Activated CD4-positive, alpha-beta T cell treated with anti-CD3 and anti-CD28 coated beads for 4 hours (primary cell): ENCODE results near the gene IDE.
"Not testable (repeated sequence)": the region's sequence is repeated elsewhere in the genome, so short reads cannot be mapped to it uniquely, and the experiment has no call there.

Source experiments
- DNase-seq, 2 donors: peaks; one replicate each; pipeline ENCODE4 v3.0.0-alpha.2; 2020

The IDE gene

DNA sequence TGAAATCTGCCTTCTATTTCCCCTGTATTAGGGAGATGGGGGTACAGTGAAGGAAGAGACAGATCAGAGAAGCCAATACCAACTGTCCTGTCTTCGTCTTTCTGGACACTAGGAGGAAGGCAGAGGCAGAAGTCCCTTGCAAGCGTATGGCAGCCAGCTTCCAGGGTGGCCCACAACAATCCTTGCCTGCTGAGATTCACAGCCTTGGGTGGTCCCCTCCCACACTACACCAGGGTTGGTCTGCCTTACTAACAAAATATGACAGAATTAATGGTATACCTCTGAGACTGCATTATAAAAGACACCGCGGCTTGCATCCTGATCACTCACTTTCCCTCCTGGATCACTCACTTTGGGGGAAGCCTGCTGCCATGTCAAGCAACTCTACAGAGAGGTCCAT is 90.4 kb downstream of the IDE start:
- DNase-seq: no peak

DNA sequence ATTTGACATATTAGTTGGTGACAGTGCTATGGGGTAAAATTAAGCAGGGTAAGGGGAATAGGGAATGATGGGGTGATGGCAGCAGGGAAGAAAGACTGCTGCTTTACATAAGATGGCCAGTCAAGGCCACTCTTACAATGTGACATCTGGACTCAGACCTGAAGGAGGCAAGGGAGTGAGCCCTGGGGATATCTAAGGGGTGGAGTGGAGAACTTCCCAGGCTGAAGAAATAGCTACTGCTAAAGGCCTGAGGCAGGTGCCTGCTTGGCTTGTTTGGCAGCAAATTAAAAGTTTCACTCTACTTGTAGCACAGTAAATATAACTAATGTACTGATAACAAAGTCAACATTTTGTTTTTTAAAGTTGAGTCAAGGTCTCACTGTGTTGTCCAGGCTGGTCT is 93.5 kb downstream of the IDE start:
- no peak for DNase-seq

DNA sequence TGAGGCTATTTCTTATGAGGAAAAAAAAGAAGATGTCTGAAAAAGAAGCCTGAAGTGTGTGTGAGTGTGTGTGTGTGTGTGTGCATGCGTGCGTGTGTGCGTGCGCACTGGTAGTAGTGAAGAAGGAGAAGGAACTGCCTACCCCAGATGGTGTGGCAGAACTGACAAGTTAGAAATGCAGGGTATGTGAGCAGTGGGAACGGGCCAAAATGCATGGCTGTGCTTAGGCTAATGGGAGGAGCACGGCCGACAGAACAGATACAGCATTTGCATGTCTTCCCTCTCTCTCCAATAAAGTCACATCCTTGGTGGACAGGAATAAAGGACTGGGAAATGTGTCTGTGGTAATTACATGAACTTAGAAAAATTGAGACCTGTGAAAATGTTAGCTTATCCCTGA is 94.3 kb downstream of the IDE start:
- no peak for DNase-seq

DNA sequence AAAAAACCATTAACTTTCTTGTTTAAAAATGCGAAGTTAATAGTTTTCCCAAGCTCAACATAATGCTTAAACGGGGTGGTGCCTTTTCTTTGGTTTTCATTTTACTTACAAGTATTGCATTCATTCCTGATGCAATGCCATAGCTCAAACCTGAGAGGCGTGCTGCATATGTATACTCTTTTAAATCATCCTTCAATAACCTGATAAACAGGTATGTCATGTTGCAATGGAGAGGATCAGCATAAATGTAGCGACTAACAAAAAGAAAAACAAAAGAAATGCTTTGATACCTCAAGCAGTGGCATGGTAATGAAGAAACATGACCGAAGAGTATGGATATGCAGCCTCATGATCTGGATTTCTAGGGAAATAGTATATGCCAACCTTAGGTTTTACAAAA is 95.4 kb downstream of the IDE start:
- no peak for DNase-seq

DNA sequence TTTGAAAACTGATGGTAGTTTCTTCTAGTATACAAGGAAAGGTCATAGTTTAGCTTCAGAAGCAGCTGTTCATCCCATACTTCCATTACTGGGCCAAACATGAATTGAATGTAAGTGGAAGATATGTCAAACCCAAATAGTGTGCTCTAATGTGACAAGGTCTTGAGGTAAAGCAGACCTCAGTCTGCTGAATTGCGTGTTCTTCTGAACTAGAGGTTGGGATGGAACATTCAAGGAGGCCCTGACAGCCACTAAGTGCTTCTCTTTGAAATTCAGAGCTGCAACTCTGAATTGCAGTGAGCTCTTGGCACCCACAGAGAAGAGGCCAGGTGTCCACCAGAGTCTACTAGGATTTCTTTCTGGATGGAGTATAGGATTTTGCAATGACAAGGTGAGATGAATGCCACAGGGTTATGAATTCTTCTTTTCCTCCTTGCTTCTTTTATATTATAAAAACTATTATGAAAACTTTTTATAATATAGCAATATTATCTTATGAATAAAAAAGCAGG is 98.5 kb downstream of the IDE start:
- no peak for DNase-seq

DNA sequence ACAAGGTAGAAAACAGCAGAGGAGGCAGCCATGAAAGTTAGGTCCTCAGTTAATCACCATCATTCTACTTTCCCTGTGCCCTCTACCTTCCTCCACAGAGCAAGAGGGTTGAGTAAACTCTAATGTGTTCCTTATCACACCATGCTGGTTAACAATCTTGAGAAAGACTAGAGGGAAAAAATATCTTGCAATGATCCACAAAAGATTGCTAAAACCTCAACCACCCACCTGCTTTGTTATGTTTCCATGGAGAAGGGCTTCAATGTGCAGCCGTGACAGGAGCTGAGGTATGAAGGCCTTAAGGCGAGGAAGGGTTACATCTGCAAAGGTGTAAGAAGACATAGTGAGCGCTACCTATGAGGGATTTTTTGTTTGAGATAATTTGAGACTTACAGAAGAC is 103.9 kb downstream of the IDE start:
- DNase-seq: no peak

DNA sequence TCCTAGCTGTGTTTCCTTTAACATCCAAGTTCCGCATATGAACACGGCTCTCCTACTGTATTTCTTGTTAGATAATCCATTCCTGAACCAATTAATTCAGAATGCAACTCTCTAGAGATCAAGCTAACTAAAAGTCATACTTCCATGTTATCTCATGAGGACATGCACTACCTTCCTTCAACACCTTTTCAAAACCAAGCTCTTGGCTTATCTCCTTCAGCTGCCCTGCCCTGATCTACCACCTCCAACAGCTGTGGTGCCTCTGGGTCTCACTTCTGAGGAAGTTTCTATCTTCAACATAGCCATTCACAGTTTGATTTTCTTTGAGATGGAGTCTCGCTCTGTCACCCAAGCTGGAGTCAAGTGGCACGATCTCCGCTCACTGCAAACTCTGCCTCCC is 109.5 kb downstream of the IDE start:
- DNase-seq: no peak

DNA sequence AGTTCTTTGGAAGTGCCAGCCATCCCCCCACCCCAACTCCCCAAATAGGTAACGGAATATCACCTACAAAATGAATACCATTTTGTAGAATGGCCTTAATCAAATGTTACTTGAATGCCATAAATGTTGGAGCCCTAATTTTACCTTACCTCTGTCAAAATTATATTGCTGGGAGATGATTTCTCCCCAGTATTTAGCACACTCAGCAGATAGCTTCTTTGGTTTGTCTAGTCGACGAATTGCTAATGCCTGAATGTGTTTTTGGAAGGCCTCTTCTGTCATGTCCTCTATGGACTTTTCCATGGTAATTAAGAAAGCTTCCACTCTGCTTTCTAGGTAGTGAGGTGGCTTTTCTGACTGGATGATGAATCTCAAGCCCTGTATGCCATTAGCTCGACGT is 110.3 kb downstream of the IDE start:
- no peak for DNase-seq

DNA sequence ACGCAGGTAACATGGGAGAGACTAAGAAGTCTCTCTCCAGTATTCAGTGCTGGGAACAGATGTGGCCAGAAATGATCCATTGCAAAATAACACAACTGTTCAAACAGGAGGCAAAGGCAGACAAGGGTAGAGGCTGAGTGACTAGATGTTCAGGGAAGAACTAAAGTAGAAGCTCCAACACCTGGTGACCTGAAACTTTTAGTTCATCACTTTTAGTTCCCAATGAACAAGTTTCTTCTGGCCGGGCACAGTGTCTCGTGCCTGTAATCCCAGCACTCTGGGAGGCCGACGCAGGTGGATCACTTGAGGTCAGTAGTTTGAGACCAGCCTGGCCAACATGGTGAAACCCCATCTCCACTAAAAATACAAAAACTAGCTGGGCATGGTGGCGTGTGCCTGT is 118.9 kb downstream of the IDE start:
- DNase-seq: not testable (repeated sequence)

DNA sequence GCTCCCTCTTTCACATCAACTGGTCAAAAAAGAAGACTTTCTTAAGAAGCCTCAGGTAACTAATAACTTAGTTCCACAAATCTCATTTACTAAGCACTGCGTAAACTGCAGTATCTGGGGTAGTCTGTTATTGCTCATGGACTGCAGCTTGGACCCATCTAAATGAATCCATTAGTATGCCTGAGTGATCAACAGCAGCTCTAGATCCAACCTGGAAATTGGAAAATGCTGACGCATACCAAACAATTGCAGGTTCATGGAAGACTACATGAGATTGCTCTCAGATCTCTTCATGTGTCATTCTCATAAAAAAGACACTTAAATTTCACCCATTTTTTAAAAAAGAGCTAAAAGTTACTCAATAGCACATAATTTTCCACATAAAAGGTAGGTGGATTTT is 121.6 kb downstream of the IDE start:
- DNase-seq: no peak

DNA sequence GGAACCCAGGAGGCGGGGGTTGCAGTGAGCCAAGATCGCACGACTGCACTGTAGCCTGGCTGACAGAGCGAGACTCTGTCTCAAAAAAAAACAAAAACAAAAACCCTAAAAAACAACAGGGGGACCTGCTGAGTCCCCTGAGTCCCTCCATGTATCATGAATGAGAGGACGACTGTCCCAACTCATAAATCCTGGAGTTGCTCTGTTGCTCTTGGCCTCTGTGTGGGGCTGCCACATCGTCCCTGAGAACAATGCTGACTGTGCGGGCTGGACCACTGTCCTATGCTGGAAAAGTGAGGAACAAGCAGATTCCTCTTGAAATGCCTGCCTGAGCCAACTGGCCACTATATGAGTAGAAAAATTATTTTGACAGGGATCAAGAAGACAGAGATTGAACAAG is 122.5 kb downstream of the IDE start:
- DNase-seq: no peak

DNA sequence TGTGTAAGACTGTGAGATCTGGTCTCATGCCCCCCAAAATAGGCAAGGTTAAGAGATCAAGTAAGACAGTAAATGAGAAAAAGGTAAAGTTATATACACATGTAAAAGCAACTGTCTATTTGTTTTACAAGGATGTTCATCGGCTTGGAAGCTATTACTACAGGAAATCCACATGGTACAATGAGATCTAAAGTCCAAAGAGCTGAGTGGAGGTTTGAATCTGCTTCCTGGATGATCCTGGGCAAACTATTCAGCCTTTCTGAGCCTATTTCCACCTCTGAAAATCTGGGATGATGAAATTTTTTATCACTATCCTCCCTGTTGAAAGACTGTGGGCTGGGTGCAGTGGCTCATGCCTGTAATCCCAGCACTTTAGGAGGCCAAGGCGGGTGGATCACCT is 123.0 kb downstream of the IDE start:
- no peak for DNase-seq

DNA sequence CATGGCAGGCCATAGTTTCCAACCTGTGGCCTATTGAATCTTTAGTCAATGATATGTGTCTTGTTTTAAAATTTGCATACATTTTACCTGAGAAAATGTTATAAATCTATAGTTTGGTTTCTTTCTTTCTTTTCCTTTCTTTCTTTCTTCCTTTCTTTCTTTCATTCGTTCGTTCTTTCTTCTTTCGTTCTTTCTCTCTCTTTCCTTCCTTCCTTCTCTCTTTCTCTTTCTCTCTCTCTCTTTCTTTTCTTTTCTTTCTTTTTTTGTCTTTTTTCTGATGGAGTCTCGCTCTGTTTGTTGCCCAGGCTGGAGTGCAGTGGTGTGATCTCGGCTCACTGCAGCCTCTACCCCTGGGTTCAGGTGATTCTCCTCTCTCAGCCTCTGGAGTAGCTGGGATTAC is 133.3 kb downstream of the IDE start:
- no peak for DNase-seq

DNA sequence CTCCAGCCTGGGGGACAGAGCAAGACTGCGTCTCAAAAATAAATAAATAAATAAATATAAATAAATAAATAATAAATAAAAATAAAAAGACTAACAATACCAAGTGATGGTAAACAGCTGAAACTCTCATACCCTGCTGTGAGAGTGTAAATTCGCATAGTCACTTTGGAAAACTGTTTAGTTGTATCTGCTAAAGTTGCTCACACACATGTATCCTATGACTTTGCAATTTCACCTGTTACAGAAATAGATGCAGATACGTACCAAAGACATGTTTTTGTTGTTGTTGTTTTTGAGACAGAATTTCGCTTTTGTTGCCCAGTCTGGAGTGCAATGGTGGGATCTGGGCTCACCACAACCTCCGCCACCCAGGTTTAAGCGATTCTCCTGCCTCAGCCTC is 135.7 kb downstream of the IDE start:
- no peak for DNase-seq

DNA sequence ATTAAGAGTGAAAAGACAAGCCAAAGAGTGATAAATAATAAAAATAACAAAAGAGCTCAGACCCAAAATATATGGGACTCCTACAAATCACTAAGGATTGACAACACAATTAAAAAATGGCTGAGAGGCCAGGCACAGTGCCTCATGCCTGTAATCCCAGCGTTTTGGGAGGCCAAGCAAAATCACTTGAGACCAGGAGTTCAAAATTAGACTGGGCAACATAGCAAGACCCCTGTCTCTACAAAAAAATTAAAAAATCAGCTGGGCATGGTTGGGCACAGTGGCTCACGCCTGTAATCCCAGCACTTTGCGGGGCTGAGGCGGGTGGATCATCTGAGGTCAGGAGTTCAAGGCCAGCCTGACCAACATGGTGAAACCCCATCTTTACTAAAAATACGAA is 137.3 kb downstream of the IDE start:
- no peak for DNase-seq

DNA sequence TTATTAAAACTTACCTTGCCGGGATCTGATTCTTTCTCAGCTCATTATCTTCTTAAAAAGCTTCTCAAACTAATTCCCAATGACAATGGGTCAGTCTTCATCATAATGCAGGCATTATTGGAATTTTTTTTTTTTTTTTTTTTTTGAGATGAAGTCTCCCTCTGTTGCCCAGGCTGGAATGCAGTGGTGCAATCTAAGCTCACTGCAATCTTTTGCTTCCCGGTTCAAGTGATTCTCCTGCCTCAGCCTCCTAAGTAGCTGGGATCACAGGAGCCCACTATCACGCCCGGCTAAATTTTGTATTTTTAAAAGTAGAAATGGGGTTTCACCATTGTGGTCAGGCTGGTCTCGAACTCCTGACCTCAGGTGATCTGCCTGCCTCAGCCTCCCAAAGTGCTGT is 137.8 kb downstream of the IDE start:
- DNase-seq: not testable (repeated sequence)

DNA sequence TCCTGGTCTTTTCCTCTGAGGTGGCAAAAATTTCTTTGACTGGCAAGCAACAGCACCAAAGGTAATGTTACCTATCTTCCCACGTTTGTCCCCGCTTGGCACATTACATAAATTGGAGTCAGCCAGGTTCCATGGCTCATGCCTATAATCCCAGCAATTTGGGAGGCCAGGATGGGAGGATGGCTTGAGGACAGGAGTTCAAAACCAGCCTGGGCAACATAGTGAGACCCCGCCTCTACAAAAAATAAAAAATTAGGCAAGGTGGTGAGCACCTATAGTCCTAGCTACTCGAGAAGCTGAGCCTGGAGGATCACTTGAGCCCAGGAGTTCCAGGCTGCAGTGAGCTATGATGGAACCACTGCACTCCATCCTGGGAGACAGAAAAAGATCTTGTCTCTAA is 139.5 kb downstream of the IDE start:
- DNase-seq: no peak

DNA sequence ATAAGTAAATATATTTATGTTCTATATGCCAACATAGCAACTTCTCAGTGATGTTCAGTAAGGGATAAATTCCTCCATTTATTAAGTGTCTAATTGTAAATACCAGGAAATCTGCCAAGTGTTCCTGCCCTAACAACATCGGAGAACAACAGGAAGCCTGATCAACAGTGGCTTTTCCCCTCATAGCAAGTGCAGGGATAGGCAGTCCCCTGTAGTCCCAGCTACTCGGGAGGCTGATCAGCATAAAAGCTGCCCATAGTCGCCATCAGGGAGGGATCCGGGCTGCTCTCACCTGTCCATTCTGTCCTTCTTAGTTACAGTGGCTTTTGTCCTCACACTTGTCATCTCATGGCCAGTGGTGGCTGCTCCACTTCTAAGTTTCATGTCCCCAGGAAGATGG is 141.3 kb downstream of the IDE start:
- DNase-seq: no peak

DNA sequence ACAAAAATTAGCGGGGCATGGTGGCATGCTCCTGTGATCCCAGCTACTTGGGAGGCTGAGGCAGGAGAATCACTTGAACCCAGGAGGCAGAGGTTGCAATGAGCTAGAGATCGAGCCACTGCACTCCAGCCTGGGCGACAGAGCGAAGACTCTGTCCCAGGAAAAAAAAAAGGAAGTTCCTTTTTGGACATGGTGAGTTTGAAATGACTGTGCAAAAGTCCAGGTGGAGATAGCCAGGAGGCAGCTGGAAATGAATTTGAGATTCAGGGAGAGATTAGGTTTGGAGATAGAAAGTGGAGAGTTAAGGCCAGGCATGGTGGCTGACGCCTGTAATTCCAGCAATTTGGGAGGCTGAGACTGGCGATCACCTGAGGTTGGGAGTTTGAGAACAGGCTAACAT is 143.8 kb downstream of the IDE start:
- DNase-seq: no peak

DNA sequence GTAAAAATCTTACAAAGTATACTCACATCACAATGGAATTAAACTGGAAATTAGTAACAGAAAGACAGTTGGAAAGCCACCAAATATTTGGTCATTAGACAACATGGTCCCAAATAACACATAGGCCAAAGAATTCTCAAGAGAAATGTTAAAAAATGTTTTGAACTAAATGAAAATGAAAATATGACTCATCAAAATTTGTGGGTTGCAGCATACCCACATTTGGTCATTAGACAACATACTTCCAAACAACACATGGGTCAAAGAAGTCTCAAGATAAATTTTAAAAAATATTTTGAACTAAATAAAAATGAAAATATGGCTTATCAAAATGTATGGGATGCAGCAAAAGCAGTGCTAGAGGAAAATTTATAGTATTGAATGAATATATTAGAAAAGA is 152.3 kb downstream of the IDE start:
- no peak for DNase-seq

DNA sequence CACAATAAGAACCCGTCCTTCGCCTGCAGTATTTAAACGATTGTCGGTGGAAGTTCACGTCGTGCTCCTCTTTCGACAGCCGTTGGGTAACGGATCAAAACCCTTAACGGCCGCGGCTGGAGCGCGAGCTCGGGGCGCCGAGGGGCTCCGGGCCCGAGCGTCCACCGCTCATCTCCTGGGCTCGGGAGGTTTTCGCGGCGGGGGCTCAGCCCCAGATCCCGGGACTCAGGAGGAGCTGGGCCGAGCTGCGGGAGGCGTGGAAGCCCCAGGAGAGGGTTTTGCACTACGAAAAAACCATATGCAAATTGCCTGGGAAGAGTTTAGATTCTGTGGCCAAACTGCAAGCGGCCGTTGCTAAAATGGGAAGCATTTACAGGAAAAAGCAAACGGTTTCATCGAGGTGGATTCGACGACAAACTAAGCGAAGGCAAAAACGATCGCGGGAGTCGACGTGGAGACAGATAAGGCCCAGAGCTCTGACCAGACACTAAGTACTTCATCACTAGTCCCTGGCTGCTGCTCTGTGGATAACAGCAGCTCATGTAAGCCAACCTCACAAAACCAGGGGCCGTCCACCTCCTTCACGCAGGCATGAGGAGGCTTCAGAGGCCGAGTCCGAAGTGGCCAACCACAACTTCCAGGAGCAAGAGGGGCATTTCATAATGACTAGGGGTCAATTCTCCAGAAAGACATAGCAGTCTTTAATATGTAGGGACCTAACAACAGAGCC is 153.2 kb downstream of the IDE start:
- DNase-seq: no peak

DNA sequence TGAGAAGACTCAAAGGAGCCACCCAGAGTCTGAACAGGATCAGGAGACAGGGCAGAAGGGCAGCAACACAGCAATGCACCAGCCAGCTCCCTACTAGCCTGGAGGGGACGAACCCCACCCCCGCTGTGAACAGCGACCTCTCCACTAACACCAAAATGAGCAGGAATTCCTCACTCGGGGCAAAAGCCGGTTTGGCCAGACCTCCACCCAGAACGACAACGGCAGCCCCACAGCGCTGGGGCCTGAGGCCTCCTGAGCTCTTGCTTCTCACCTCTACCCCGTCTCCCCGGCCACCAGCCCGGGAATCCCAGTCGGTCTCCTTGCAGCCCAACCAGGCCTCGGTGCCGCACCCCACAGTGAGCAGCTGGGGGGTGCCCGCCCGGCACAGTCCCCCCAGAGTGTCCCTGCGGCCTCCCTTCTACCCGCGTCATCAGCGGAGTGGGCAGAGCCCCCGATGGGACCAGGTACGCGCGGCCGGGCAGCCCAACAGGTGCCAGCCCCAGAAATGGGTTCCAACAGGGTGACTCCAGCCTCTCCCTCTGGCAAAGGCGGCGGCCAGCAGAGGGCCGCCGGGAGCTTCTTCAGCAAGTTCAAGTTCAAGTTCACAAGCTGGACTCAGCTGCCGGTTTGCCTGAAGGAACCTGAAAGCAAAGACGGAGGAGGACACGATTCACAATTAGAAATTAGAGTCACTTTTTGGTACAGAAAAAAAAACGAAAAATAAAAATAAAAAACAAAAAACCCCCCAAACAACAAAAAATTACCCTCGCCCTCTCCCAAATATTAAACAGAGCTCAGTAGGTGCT is 153.9 kb downstream of the IDE start:
- DNase-seq: no peak

DNA sequence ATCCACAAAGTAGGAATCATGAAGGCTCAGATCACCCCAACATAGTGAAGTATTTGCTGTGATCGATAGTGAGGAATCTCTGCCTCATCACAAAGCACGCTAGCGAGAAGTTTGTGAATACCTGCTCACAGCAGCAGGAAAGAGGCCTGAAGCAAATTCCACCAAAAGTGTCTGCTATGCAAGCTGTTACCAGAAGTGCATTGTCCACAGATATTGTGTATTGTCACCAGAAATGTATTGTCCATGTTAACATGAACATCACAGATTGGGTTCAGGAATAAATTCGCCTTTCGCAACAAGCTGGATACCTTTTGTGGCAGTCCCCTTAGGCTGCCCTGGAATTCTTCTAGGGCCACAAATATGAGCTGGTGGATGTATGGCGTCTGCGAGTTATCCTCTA is 155.0 kb downstream of the IDE start:
- no peak for DNase-seq

DNA sequence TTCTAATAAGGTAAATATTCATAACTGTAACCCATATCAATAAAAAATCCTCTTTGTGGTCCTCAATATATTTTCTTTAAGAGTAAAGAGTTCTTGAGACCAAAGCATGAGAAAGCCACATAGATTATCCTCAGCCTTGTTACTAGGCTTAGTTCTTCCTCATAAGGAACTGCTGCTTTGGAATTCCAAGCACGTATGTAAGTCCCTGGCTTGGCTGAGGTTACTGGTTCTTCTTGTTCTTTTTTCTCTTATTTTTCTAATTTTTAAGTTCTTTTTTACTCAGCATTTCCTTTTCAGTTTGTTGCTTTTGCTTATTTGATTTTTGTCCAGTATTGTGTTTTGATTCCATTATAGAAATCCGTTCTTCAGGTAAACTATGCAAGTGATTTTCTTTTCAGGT is 155.7 kb downstream of the IDE start:
- no peak for DNase-seq

DNA sequence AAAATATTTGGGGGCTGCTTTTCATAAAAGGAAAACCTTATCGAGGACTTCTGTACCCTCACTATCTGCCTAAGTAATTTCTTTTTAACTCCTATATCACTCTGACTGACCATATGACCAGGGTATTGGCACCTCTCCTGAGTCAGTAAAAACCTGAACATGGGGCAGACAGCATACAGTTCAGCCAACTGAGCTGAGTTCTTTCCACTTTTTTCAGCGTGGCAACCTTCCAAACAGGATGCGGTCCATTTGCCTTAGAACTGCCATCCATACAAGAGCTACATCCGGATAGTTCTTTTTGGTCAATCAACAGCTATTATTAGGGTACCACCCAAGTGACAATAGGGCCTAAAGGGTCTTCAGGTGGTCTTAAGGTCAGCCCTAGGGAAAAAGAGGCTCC is 160.4 kb downstream of the IDE start:
- no peak for DNase-seq
